ENCODE data around the gene ADGRD2.

- TF ChIP-seq CTCF (IDR thresholded peaks at IDR 0.05 in 8 of 11, conservative IDR thresholded peaks at IDR 0.05 in 3 of 11) (no peak), POLR2A (IDR thresholded peaks at IDR 0.05) (no peak), POLR2AphosphoS5 (IDR thresholded peaks at IDR 0.05) (no peak)
These were observed 7.0 kb downstream of the ADGRD2 start for GRCh38 chr9:124457079-124457886.
